Naive thymus-derived CD4-positive, alpha-beta T cell (primary cell): Measurements from ENCODE around the gene ANO6. TPM values are rescaled to one million over a fixed set of nuclear protein-coding genes. Genes with fewer than 3 reads are reported as not detected.
"Not testable (repeated sequence)": the region's sequence is repeated elsewhere in the genome, so short reads cannot be mapped to it uniquely, and the experiment has no call there.

Experiments used
- ATAC-seq: fragments of 150-1000 bp; cut with Tn5 transposase; 2 replicates; pipeline ENCODE4 v1.10.0; 2021; ENCODE audit warnings: mild to moderate bottlenecking, moderate library complexity
- CTCF ChIA-PET: fragments of 350-600 bp; sonication (Branson Sonifier 250); formaldehyde crosslinking; loops from one replicate; lab custom pipeline; 2021; ENCODE audit warnings: antibody characterized with exemption; lab: Charles Lee
- POLR2A ChIA-PET: fragments of 350-600 bp; sonication (Branson Sonifier 250); formaldehyde crosslinking; loops from one replicate; lab custom pipeline; 2021; ENCODE audit warnings: antibody characterized with exemption, inconsistent platforms; lab: Charles Lee
- DNase-seq, 9 donors: peaks; one replicate each; pipeline versions ENCODE4 v3.0.0 to v3.0.0-alpha.2; 2020 to 2022; ENCODE audit warnings: mixed read lengths in 1 of 9
- H3K27ac ChIP-seq: one replicate; pipeline ENCODE4 v1.7.0; 2013; ENCODE audit warnings: mild to moderate bottlenecking, low read depth, low read length, moderate library complexity
- H3K27me3 ChIP-seq, 2 donors: one replicate each; pipeline ENCODE4 v1.7.0; 2013; ENCODE audit warnings: low read length in 2 of 2, mild to moderate bottlenecking in 2 of 2, moderate library complexity in 2 of 2; ENCODE audit not compliant: control insufficient read depth in 2 of 2, insufficient read depth in 2 of 2
- H3K36me3 ChIP-seq, 3 experiments: 1 replicate in 2 of 3; 2 replicates in 1 of 3; pipeline ENCODE4 v1.7.0; 2013; ENCODE audit warnings: low read length in 3 of 3, mild to moderate bottlenecking in 3 of 3, moderate library complexity in 1 of 3; ENCODE audit not compliant: insufficient read depth in 3 of 3, control insufficient read depth in 2 of 3
- H3K4me1 ChIP-seq, 2 donors: one replicate each; pipeline ENCODE4 v1.7.0; 2013; ENCODE audit warnings: low read length in 2 of 2, mild to moderate bottlenecking in 2 of 2, moderate library complexity in 1 of 2; ENCODE audit not compliant: control insufficient read depth in 2 of 2, insufficient read depth in 2 of 2
- H3K4me3 ChIP-seq: 2 replicates; pipeline ENCODE4 v1.7.0; 2013; ENCODE audit warnings: mild to moderate bottlenecking, low read length
- H3K9me3 ChIP-seq, 3 experiments: 1 replicate in 2 of 3; 2 replicates in 1 of 3; pipeline ENCODE4 v1.7.0; 2013; ENCODE audit warnings: low read length in 3 of 3; ENCODE audit not compliant: control insufficient read depth in 2 of 3
- H3K27ac Mint-ChIP-seq, 9 donors: one replicate each; pipeline ENCODE4 v1.8.0; 2020 to 2022; ENCODE audit warnings: mixed read lengths in 9 of 9, mild to moderate bottlenecking in 8 of 9, moderate library complexity in 5 of 9, inconsistent platforms in 2 of 9
- H3K27me3 Mint-ChIP-seq, 5 donors: one replicate each; pipeline ENCODE4 v1.8.0; 2021 to 2022; ENCODE audit warnings: mixed read lengths in 5 of 5, mild to moderate bottlenecking in 1 of 5
- H3K36me3 Mint-ChIP-seq, 5 donors: one replicate each; pipeline ENCODE4 v1.8.0; 2020 to 2022; ENCODE audit warnings: mixed read lengths in 5 of 5, mild to moderate bottlenecking in 3 of 5, inconsistent platforms in 1 of 5
- H3K4me1 Mint-ChIP-seq, 7 donors: one replicate each; pipeline ENCODE4 v1.8.0; 2020 to 2022; ENCODE audit warnings: mixed read lengths in 7 of 7, mild to moderate bottlenecking in 3 of 7, inconsistent platforms in 1 of 7
- H3K4me3 Mint-ChIP-seq, 10 donors: one replicate each; pipeline ENCODE4 v1.8.0; 2020 to 2022; ENCODE audit warnings: mild to moderate bottlenecking in 10 of 10, mixed read lengths in 10 of 10, moderate library complexity in 6 of 10, inconsistent platforms in 2 of 10
- H3K9me3 Mint-ChIP-seq, 11 donors: one replicate each; pipeline ENCODE4 v1.8.0; 2020 to 2022; ENCODE audit warnings: mixed read lengths in 11 of 11, mild to moderate bottlenecking in 4 of 11, inconsistent platforms in 1 of 11, moderate library complexity in 1 of 11
- intact Hi-C, 2 donors: fragments of 100-400 bp; cut with micrococcal nuclease; formaldehyde crosslinking; loops; one replicate each; pipeline ENCODE4 v1.15.1; 2023
- polyA plus RNA-seq, 2 donors: library from polyadenylated mRNA; unstranded; fragments of 300-500 nt; fragmentation: Illumina TruSeq; gene quantifications; one replicate each; pipeline ENCODE4 v1.2.3, GENCODE V29; 2021
- total RNA-seq, 6 experiments: library from RNA in 5 of 6; stranded (reverse) in 5 of 6; gene quantifications; 1 replicate in 5 of 6; 2 replicates in 1 of 6; pipeline ENCODE4 v1.2.3 and lab custom pipeline; 2021 to 2026

ANO6 gene
- total and polyA plus RNA-seq, 7 experiments from 2014 or later, result 15.1 to 29.7 (median 23.7) TPM

DNA sequence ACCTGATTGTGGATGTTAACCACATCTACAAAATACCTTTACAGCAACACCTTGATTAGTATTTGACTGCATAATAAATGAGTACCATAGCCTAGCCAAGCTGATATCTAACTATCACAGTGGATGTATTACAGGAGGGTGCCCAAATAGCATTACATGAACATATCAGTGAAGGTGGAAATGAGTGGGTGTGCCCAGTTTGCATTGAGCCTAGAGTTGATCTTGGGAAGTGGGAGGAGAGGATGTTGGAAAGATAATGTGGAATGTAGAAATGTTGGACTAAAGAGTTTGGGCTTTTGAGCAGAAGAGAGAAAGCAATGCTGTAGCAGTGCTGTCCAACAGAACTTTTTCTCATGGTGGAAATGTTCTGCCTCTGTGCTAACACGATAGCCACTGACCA, 98.9 kb downstream of the ANO6 start:
- CTCF ChIA-PET, result no interaction called here
- POLR2A ChIA-PET, result no interaction called here
- H3K27ac ChIP-seq, result no peak overlapping the region
- H3K36me3 ChIP-seq, result peaks cover 0 to 12% (median 0%) of the 10 kb centered on the region in 3 experiments
- Mint-ChIP-seq H3K27ac (no peak overlapping the region), H3K4me1 (peaks cover 4 to 15% (median 7%) of the 10 kb centered on the region in 7 donors), H3K4me3 (no peak overlapping the region), H3K9me3 (peaks cover 0 to 10% (median 3%) of the 10 kb centered on the region in 11 donors), H3K36me3 (peaks cover 18 to 38% (median 28%) of the 10 kb centered on the region in 5 donors), H3K27me3 (no peaks in the 10 kb centered on the region)
- intact Hi-C loops, result no loop called here
- DNase-seq (no peak), ATAC-seq (no peak)
- H3K27me3 ChIP-seq, result no peaks in the 10 kb centered on the region
- H3K9me3 ChIP-seq, result no peaks in the 10 kb centered on the region
- no peaks in the 10 kb centered on the region for H3K4me1 ChIP-seq
- H3K4me3 ChIP-seq, result no peak overlapping the region

GRCh38 chr12:45315462-45315861, 99.6 kb downstream of the ANO6 start:
- no peak overlapping the region for H3K4me3 Mint-ChIP-seq
- Histone ChIP-seq H3K36me3 (peaks cover 0 to 12% (median 0%) of the 10 kb centered on the region in 3 experiments), H3K4me1 (no peaks in the 10 kb centered on the region), H3K9me3 (no peaks in the 10 kb centered on the region), H3K27me3 (no peaks in the 10 kb centered on the region), H3K4me3 (no peak overlapping the region), H3K27ac (no peak overlapping the region)
- H3K27ac Mint-ChIP-seq, result peak overlapping the region in 2 of 9 donors; percentile 2 to 33
- H3K4me1 Mint-ChIP-seq, result peaks cover 4 to 15% (median 7%) of the 10 kb centered on the region in 7 donors
- peaks cover 0 to 10% (median 3%) of the 10 kb centered on the region in 11 donors for H3K9me3 Mint-ChIP-seq
- H3K36me3 Mint-ChIP-seq, result peaks cover 18 to 45% (median 32%) of the 10 kb centered on the region in 5 donors
- DNase-seq (no peak), ATAC-seq (no peak)
- H3K27me3 Mint-ChIP-seq, result no peaks in the 10 kb centered on the region
- CTCF ChIA-PET, result no interaction called here
- POLR2A ChIA-PET, result no interaction called here
- intact Hi-C loops, result no loop called here

- H3K36me3 Mint-ChIP-seq, result peaks cover 18 to 55% (median 41%) of the 10 kb centered on the region in 5 donors
- H3K4me3 Mint-ChIP-seq, H3K27ac Mint-ChIP-seq, H3K27me3 Mint-ChIP-seq, DNase-seq, H3K27me3 ChIP-seq, H3K9me3 ChIP-seq, CTCF ChIA-PET, intact Hi-C loops, H3K4me3 ChIP-seq, ATAC-seq, H3K4me1 ChIP-seq, H3K27ac ChIP-seq, POLR2A ChIA-PET: not testable (repeated sequence)
- H3K4me1 Mint-ChIP-seq, result peaks cover 5 to 20% (median 8%) of the 10 kb centered on the region in 7 donors
- peaks cover 0 to 14% (median 3%) of the 10 kb centered on the region in 11 donors for H3K9me3 Mint-ChIP-seq
- H3K36me3 ChIP-seq, result peaks cover 0 to 12% (median 0%) of the 10 kb centered on the region in 3 experiments
Measured at GRCh38 chr12:45317261-45317660, 101.4 kb downstream of the ANO6 start.

DNA sequence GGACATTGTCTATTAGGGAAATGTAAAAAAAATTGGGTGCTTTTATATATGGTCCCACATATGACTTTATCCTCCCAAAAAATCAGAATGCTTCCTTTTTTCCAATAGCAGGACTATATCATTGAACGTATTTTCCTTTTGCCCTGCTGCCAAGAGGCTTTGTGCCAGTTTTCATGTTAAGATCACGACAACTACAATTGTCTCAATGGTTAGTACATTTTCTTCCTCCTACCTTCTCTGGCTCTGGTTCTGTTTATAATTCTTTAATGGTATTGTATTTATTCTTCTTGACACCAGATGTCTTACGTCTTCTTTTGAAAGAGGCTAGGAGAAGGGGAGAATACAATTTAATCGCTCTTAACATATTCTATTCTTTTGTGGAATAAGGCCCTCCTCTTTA, 106.9 kb downstream of the ANO6 start:
- no peaks in the 10 kb centered on the region for H3K27me3 ChIP-seq
- no peaks in the 10 kb centered on the region for H3K4me1 ChIP-seq
- no peaks in the 10 kb centered on the region for H3K9me3 ChIP-seq
- H3K36me3 Mint-ChIP-seq, result peaks cover 0 to 31% (median 21%) of the 10 kb centered on the region in 5 donors
- no peak overlapping the region for H3K27ac ChIP-seq
- H3K36me3 ChIP-seq, result no peaks in the 10 kb centered on the region
- ATAC-seq (no peak), DNase-seq (no peak)
- H3K9me3 Mint-ChIP-seq, result peaks cover 0 to 6% (median 0%) of the 10 kb centered on the region in 11 donors
- CTCF ChIA-PET, result no interaction called here
- H3K4me3 ChIP-seq, result no peak overlapping the region
- peaks cover 0 to 17% (median 8%) of the 10 kb centered on the region in 7 donors for H3K4me1 Mint-ChIP-seq
- no peak overlapping the region for H3K4me3 Mint-ChIP-seq
- intact Hi-C loops, result no loop called here
- H3K27ac Mint-ChIP-seq, result no peak overlapping the region
- H3K27me3 Mint-ChIP-seq, result no peaks in the 10 kb centered on the region
- POLR2A ChIA-PET, result no interaction called here

DNA sequence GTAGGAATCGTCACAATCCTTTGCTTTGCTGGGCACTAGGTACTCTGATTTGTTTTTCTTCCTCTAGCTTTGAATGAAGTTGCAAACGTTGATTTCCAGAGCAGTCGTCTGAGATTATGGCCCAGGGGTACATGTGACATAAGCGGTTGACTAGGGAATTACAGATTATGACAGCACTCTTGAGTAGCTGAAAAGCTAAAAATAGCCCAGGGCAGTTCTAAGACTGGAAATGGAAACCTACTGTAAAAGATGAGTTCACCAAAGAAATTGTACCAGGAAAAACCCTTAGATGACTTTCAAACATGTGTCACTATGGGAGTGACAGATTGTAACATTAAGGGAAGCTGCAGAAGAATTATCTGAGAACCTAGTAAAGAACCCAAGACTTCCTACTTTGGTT, 108.5 kb downstream of the ANO6 start:
- ATAC-seq, result no peak
- H3K27me3 ChIP-seq, result no peaks in the 10 kb centered on the region
- no peak overlapping the region for H3K4me3 Mint-ChIP-seq
- CTCF ChIA-PET, result interaction anchor here (0.6 kb wide), 1 partner anchor 102 kb away, joined by 5 read pairs; no protein-coding TSS in a partner anchor
- intact Hi-C loops, result no loop called here
- no peaks in the 10 kb centered on the region for H3K9me3 ChIP-seq
- peaks cover 0 to 22% (median 13%) of the 10 kb centered on the region in 7 donors for H3K4me1 Mint-ChIP-seq
- H3K27ac Mint-ChIP-seq, result no peak overlapping the region
- no peak overlapping the region for H3K27ac ChIP-seq
- H3K27me3 Mint-ChIP-seq, result no peaks in the 10 kb centered on the region
- POLR2A ChIA-PET, result no interaction called here
- no peaks in the 10 kb centered on the region for H3K4me1 ChIP-seq
- H3K4me3 ChIP-seq, result no peak overlapping the region
- no peaks in the 10 kb centered on the region for H3K36me3 ChIP-seq
- no peak for DNase-seq
- peaks cover 0 to 27% (median 20%) of the 10 kb centered on the region in 5 donors for H3K36me3 Mint-ChIP-seq
- H3K9me3 Mint-ChIP-seq, result peaks cover 0 to 4% (median 0%) of the 10 kb centered on the region in 11 donors

- no peak overlapping the region for H3K27ac ChIP-seq
- no peaks in the 10 kb centered on the region for H3K27me3 ChIP-seq
- CTCF ChIA-PET, result no interaction called here
- peaks cover 0 to 24% (median 11%) of the 10 kb centered on the region in 5 donors for H3K36me3 Mint-ChIP-seq
- no peak overlapping the region for H3K4me3 ChIP-seq
- peak overlapping the region in 1 of 10 donors; percentile 48 for H3K4me3 Mint-ChIP-seq
- ATAC-seq (no peak), DNase-seq (no peak)
- intact Hi-C loops, result no loop called here
- peaks cover 0 to 18% (median 13%) of the 10 kb centered on the region in 7 donors for H3K4me1 Mint-ChIP-seq
- POLR2A ChIA-PET, result no interaction called here
- no peaks in the 10 kb centered on the region for H3K27me3 Mint-ChIP-seq
- no peaks in the 10 kb centered on the region for H3K4me1 ChIP-seq
- H3K9me3 Mint-ChIP-seq, result peaks cover 0 to 4% (median 0%) of the 10 kb centered on the region in 11 donors
- H3K36me3 ChIP-seq, result no peaks in the 10 kb centered on the region
- H3K9me3 ChIP-seq, result no peaks in the 10 kb centered on the region
- H3K27ac Mint-ChIP-seq, result peak overlapping the region in 1 of 9 donors; percentile 23
Measured at GRCh38 chr12:45326358-45326975, 110.6 kb downstream of the ANO6 start.
